Jurkat, Clone E6-1 (cell line): Measurements from ENCODE around the gene ZNF682. TPM values are rescaled to one million over a fixed set of nuclear protein-coding genes. Genes with fewer than 3 reads are reported as not detected.
"Not testable (repeated sequence)": the region's sequence is repeated elsewhere in the genome, so short reads cannot be mapped to it uniquely, and the experiment has no call there.

Source experiments
- DNase-seq: peaks from one replicate; pipeline ENCODE4 v3.0.0-alpha.2; 2011; ENCODE audit warnings: low read depth, low spot score
- H3K4me3 ChIP-seq: 2 replicates; pipeline ENCODE4 v1.5.1; 2011; ENCODE audit warnings: mild to moderate bottlenecking, low read length, control low read depth, moderate library complexity
- polyA plus RNA-seq: library from polyadenylated mRNA; unstranded; fragments of >200 nt; gene quantifications from one replicate; pipeline ENCODE4 v1.2.1, GENCODE V29; 2012; ENCODE audit warnings: missing spikeins; ENCODE audit not compliant: insufficient read length, insufficient read depth

ZNF682 gene
- polyA plus RNA-seq: not detected

GRCh38 chr19:20039203-20039723 lies at the start of gene ZNF682:
TSS of gene ZNF682 (minus strand) at chr19:20039505. CDS start at chr19:20039345, 160 bp downstream.
- peak within 1 kb of the TSS; percentile 62 for H3K4me3 ChIP-seq
- DNase-seq: peak; percentile 76

DNA sequence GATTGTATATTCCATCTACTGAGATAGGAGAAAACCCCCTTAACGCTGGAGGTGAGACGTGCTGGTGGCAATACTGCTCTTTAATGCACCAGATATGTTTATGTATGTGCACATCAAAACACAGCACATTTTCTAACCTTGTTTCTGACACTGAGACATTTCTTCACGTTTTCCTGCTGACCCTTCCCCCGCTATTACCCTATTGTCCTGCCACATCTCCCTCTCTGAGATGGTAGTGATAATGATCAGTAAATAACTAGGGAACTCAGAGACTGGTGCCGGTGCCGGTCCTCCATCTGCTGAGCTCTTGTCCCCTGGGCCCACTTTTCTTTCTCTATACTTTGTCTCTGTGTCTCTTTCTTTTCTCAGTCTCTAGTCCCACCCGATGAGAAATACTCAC lies 43.6 kb upstream of the ZNF682 start:
- DNase-seq, H3K4me3 ChIP-seq: not testable (repeated sequence)

DNA sequence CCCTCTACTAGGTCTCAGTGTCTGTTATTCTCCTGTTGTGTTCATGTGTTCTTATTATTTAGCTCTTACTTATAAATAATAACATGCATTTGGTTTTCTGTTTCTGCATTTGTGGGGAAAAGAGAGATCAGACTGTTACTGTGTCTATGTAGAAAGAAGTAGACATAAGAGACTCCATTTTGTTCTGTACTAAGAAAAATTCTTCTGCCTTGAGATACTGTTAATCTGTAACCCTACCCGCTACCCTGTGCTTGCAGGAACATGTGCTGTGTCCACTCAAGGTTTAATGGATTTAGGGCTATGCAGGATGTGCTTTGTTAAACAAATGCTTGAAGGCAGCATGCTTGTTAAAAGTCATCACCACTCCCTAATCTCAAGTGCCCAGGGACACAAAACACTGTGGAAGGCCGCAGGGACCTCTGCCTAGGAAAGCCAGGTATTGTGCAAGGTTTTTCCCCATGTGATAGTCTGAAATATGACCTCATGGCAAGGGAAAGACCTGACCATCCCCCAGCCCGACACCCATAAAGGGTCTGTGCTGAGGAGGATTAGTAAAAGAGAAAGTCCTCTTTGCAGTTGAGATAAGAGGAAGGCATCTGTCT lies 43.0 kb upstream of the ZNF682 start:
- DNase-seq, H3K4me3 ChIP-seq: not testable (repeated sequence)

DNA sequence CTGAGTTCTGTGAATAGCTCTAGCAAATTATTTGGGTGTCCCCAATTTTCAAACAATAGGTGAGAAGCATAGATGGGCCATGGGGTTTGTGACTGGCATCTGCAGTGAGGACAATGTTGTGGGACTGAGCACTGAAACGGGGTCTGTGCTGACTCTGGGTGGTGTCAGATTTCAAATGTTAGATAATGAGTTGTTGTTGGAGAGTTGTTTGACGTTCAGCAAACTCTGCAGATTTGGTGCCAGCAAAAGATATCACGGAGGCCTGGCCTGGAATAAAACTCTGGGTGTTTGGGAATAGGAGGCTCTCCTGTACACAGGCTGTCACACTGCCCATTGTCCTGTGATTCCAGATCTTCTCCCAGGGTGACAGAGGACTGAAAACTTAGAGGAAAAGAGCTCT lies 41.4 kb upstream of the ZNF682 start:
- DNase-seq: no peak

DNA sequence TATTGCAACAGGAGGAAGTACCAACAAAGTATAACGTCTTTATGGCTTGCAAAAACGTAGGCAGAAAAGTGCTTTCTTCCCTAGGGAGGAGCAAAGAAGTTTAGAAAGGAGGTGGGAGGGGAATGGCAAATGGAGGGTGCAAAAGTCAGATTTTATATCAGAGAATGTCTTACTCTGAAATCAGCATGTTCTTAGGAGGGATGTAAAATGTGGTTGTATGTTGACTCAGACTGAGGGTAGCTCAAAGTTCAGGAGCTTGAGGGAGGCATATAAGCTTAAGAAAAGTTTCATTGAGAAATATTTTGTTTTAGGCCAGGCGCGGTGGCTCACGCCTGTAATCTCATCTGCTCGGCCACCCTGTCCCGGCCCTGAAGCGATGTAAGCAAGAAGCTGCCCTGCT lies 40.2 kb upstream of the ZNF682 start:
- DNase-seq: no peak
- no peak overlapping the region for H3K4me3 ChIP-seq

More for the DNA sequence above, 41.4 kb upstream of the ZNF682 start:
- H3K4me3 ChIP-seq: no peak overlapping the region

GRCh38 chr19:20078581-20079031 lies 39.3 kb upstream of the ZNF682 start:
- no peak overlapping the region for H3K4me3 ChIP-seq
- no peak for DNase-seq

DNA sequence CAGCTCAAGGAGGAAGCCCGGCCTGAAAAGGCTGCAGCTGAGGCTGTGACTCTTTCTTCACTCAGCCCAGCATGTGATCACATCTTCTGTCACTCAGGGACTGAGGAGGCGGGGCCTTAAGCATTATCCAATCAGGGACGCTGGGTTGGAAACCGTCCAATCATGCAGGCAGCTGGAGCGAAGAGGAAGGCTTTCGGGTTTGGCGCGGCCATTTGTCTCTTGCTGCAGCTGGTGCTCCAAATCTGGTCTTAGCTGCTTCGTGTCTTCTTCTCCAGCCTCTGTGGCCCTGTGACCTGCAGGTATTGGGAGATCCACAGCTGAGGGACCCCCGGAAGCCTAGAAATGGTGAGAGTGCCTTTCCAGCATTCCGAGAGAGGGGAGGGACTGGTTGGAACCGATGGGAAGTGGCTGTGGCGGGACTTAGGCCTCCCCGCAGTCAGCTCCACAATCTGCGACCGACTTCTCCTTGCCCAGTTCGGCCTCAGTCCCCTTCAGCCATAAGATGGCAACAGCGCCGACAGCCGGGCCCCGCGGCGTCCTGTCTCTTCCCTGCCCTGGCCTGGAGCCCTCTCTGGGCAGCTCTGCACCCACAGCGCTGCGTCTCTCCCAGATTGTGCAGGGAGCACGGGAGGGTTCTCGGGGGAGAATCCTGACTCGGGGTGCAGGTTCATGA lies 38.6 kb upstream of the ZNF682 start, which contains the start of gene ZNF90:
Gene ZNF90 (plus strand): TSS at position 210 of the 673 bp plus-strand sequence. CDS start 133 bp downstream, at position 343.
- no peak for DNase-seq
- H3K4me3 ChIP-seq: no peak within 1 kb of the TSS

GRCh38 chr19:20072936-20073335 lies 33.6 kb upstream of the ZNF682 start:
- H3K4me3 ChIP-seq: no peak overlapping the region
- no peak for DNase-seq

DNA sequence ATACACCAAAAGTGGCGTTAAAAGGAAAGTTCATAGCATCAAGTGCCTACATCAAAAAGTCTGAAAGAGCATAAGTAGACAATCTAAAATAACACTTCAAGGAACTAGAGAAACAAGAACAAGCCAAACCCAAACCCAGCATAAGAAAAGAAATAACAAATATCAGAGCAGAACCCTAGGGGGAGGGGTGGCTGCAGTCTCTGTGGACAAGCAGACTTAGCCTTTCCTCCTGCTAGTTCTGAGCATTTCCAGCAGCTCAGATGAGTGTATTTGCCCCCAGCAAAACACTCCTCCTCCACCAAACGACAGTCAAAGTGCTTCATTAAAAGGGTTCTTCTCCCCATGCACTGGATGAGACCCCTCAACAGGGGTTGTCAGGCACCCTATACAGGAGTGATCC lies 31.4 kb upstream of the ZNF682 start:
- no peak overlapping the region for H3K4me3 ChIP-seq
- DNase-seq: no peak

- not testable (repeated sequence) for H3K4me3 ChIP-seq, DNase-seq
These were observed 29.3 kb upstream of the ZNF682 start for GRCh38 chr19:20068559-20068958.

- no peak for DNase-seq
- H3K4me3 ChIP-seq: no peak overlapping the region
These were observed 28.6 kb upstream of the ZNF682 start for GRCh38 chr19:20067943-20068342.

DNA sequence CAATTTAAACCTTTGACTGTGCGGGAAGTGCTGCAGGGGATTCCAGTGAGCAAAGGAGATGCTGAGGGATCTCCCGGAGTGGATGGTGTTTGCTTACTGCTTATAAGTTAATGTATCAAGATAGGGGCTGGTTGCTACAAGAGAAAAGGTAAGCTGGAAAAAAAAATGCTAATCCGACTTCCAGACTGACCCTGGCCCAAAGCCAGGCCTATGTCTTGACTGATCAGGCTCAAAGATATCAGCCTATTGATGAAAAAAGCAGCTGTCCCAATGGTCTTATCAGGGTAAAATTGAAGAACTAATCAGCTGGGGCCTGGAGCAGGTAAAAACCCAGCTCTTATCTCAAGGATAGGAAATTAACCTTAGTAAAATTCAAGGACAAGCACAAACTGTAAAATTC lies 27.6 kb upstream of the ZNF682 start:
- no peak for DNase-seq
- no peak overlapping the region for H3K4me3 ChIP-seq

DNA sequence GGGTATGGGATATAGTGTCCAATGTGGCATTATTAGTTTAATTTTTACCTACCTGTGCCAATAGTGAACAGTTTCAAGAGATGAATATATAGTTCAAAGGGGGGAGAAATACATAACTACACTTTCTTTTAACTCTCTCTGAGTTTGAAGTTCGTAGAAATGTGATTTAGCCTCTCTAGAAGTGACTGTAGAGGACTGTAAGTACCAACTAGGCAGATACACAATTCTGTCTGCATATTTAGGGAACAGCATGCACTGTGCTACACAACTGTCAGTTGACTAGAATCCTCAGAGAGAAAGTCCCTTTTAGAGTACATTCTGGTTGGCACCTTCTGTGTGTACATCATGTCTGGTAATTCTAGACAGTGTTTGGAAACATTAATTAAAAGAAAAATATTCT lies 21.0 kb upstream of the ZNF682 start:
- H3K4me3 ChIP-seq: no peak overlapping the region
- no peak for DNase-seq

GRCh38 chr19:20058738-20059137 lies 19.4 kb upstream of the ZNF682 start:
- not testable (repeated sequence) for DNase-seq, H3K4me3 ChIP-seq

DNA sequence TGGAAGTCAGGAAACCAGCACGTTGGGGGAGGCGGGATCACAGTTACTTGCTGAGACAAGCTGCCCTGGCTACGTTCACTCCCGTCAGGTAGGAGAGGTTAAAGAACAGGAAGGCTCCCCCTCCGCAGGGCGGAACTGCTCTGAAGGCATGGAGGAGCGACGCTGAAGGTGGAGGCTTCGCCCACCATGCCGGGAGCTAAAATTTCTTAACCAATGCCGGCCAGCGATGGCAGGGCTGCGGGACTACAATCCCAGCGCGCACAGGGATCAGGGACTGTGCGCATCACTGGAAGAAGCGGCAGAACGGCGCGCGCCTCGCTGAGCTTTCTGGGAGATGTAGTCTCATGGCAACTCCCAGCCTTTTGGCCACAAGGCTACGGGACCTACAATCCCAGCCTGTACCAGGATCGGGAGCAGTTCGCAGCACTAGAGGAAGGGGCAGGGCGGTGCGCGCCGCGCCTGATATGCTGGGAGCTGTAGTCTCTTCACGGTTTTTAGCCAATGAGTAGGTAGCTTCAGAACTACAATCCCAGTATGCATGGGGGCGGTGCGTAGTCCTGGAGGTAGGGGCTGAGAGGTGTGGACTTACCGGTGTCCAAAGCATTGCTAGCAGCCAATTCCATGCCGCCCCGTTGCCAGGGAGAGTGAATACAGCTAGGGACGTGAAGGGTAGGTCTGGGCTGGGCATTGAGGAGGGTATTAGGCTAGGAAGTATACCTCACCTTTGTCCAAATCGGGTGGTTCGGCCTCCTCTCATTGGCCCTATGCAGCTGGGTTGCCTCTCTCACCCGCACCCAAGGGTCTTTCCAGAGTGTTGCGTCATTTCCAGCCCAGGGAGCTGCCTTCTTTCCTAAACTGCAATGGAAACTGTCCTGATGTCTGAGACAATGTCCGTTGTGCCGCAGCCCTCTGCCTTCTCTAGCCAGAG lies 12.8 kb upstream of the ZNF682 start:
- no peak for DNase-seq
- no peak overlapping the region for H3K4me3 ChIP-seq

DNA sequence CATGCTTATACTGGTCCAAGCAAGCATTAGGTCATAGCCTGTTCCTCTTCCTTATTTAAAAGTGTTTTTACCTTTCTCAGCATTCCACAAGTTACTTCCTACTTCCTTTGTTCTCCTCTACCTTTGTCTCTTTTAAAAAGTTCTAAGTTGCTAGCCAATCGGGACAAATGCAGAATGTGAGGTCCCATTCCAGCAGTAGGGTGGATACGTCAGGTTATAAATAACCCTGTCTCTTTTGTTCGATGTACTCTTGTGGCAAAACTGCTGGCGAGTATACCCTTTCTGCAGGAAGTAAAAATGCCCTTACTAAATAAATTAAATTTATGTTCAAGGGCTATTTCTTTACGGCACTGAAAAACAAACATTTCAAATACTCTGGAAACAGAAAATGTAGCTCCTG lies 6.4 kb upstream of the ZNF682 start:
- not testable (repeated sequence) for DNase-seq, H3K4me3 ChIP-seq

DNA sequence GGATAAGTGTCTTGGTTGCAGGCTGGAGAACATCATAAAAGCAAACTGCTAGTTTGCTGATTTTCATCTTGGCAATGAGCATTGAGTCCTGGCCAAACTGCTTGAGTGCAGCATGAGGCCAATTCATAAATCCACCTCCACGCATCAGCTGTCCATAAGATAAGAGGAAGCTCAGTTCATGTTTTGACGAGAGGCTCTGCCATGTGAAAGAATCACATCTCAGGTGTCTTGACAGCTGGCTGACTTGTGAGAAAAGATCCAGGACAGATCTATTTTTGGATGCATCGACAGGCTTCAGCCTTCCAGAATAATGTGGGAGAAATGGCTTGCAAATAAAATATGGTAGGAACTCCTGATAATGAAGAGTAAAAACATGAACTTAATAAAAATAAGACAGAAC lies 5.4 kb upstream of the ZNF682 start:
- no peak overlapping the region for H3K4me3 ChIP-seq
- no peak for DNase-seq

DNA sequence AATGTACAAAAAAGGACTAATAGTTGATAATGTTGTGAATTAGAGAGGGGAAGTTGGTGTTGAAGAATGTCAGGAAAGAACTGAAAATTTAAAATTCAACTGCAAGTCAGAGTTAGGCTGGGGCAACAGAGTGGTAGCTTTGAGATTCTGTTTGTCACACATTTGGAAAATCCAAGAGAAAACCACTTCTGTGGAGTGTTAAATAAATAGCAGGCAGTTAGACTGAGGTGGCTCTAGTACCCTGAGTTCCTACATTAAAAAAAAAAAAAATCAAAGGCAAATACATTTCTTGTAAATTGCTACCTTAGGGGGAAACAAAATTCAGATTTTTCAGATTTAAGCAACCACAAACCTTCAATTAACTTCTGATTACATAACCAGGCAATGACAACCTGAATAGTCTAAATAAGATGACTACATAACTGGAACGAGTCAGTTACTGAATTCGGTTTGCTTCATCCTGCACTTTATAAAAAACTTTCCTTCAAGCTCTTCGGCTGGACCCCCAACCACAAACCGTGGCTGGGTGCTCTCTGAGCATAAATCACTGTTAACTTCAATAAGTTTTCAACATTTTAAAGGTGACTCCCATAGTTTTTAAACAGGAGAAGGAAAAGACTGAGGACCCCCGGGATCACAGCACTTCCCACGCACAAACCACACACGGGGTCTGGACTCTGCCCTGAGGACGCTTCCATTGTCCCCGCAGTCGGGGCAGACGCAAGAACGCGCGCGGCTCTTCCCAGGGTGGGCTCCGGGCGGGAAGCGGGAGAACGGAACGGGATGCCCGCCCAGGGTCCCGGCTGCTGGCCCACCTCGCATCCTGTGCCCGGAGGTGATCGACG lies 725 bp downstream of the ZNF682 start:
- H3K4me3 ChIP-seq: peak overlapping the region; percentile 62
- DNase-seq: peak; percentile 6

DNA sequence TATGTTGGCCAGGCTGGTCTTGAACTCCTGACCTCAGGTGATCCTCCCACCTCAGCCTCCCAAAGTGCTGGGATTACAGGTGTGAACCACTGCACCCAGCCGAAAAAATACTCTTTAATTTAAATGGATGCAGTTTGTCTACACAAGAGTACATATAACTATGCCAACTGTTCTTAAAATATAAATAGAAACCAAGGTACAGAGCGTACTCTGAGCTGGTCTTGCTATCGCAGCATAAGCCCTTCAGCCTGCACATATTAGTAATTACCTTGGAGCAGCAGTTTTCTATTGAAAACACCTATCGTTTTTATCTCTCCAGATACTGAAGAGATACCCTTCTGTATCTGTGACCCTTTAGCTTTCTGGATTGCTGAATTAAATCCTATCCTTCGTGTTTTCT lies 3.4 kb downstream of the ZNF682 start:
- no peak for DNase-seq
- H3K4me3 ChIP-seq: no peak overlapping the region
